Left lung (tissue), 10 donors: Measurements from ENCODE around the gene ARL6IP4. TPM values are rescaled to one million over a fixed set of nuclear protein-coding genes. Genes with fewer than 3 reads are reported as not detected.

Source experiments
- ATAC-seq: fragments of 200-7000 bp; cut with Tn5 transposase; one replicate; pipeline ENCODE4 v1.9.1; 2020; ENCODE audit warnings: moderate library complexity
- DNase-seq, 4 donors: peaks; one replicate each; pipeline ENCODE4 v3.0.0-alpha.2; 2013 to 2020
- H3K27ac ChIP-seq, 2 donors: fragments of 200-600 bp; sonication (generic) in 1 of 2; one replicate each; pipeline versions ENCODE4 v1.5.0 to v1.8.0; 2020 to 2021
- H3K27me3 ChIP-seq, 2 donors: fragments of 200-600 bp; sonication (generic) in 1 of 2; one replicate each; pipeline versions ENCODE4 v1.5.0 to v1.8.0; 2020 to 2021
- H3K36me3 ChIP-seq, 2 donors: fragments of 200-600 bp; sonication (generic) in 1 of 2; one replicate each; pipeline versions ENCODE4 v1.5.0 to v1.8.0; 2020 to 2021
- H3K4me1 ChIP-seq, 2 donors: fragments of 200-600 bp; one replicate each; pipeline ENCODE4 v1.8.0; 2021
- H3K4me3 ChIP-seq, 2 donors: fragments of 200-600 bp; sonication (generic) in 1 of 2; one replicate each; pipeline versions ENCODE4 v1.5.0 to v1.8.0; 2020 to 2021; ENCODE audit warnings: mild to moderate bottlenecking in 1 of 2
- H3K9me3 ChIP-seq, 2 donors: fragments of 200-600 bp; sonication (generic) in 1 of 2; one replicate each; pipeline versions ENCODE4 v1.5.0 to v1.8.0; 2020 to 2021
- CTCF ChIP-seq, 2 donors: fragments of 200-600 bp; sonication (generic) in 1 of 2; IDR thresholded peaks; one replicate each; pipeline versions ENCODE4 v1.5.0 to v1.8.0; 2021; ENCODE audit warnings: antibody characterized with exemption in 2 of 2
- intact Hi-C, 2 donors: fragments of 100-400 bp; cut with DNase I; formaldehyde crosslinking; loops; one replicate each; pipeline versions ENCODE4 v1.11.2 to v1.14.2; 2022
- polyA plus RNA-seq, 6 donors: library from polyadenylated mRNA; unstranded; fragments of 120-200 nt; gene quantifications; one replicate each; pipeline ENCODE4 v1.2.1, GENCODE V29; 2013; ENCODE audit not compliant: insufficient read length in 6 of 6
- total RNA-seq, 2 donors: library from RNA; stranded (reverse); fragmentation: NEBNext Ultra II Directional; extraction: Animal tissue kit (Norgen Biotek cat#: 25700); gene quantifications; one replicate each; pipeline ENCODE4 v1.2.1, GENCODE V29; 2021
- donor health status: DM: no; HTN: yes; CAD: no.
- donor health status: DM: no; HTN: no; CAD: no.

Gene ARL6IP4
- total and polyA plus RNA-seq, 8 donors, result 122 to 198 (median 158) TPM

GRCh38 chr12:123003257-123003656, 22.8 kb downstream of the ARL6IP4 start:
- intact Hi-C loops, result no loop called here
- H3K9me3 ChIP-seq, result no peaks in the 10 kb centered on the region
- H3K27ac ChIP-seq, result no peak overlapping the region
- DNase-seq, result peak in 1 of 4 donors; percentile 50
- H3K4me3 ChIP-seq, result no peak overlapping the region
- no peak for TF ChIP-seq CTCF (IDR thresholded peaks at IDR 0.05)
- no peaks in the 10 kb centered on the region for H3K4me1 ChIP-seq
- H3K27me3 ChIP-seq, result no peaks in the 10 kb centered on the region
- ATAC-seq, result no peak
- H3K36me3 ChIP-seq, result peaks cover 0 to 63% of the 10 kb centered on the region in 2 donors

- Histone ChIP-seq H3K27me3 (no peaks in the 10 kb centered on the region), H3K4me1 (no peaks in the 10 kb centered on the region), H3K27ac (no peak overlapping the region), H3K36me3 (peaks cover 0 to 69% of the 10 kb centered on the region in 2 donors), H3K4me3 (no peak overlapping the region), H3K9me3 (no peaks in the 10 kb centered on the region)
- intact Hi-C loops, result no loop called here
- no peak for TF ChIP-seq CTCF (IDR thresholded peaks at IDR 0.05)
- ATAC-seq (no peak), DNase-seq (peak in 1 of 4 donors; percentile 50)
Measured at GRCh38 chr12:123004287-123004686, 23.8 kb downstream of the ARL6IP4 start.

GRCh38 chr12:123005081-123005626, 24.7 kb downstream of the ARL6IP4 start:
- Histone ChIP-seq H3K36me3 (peaks cover 0 to 67% of the 10 kb centered on the region in 2 donors), H3K4me1 (no peaks in the 10 kb centered on the region), H3K9me3 (no peaks in the 10 kb centered on the region), H3K4me3 (no peak overlapping the region), H3K27me3 (no peaks in the 10 kb centered on the region), H3K27ac (no peak overlapping the region)
- ATAC-seq (no peak), DNase-seq (peak in 1 of 4 donors; percentile 65)
- TF ChIP-seq CTCF (IDR thresholded peaks at IDR 0.05), result no peak
- intact Hi-C loops, result no loop called here

- no peak for TF ChIP-seq CTCF (IDR thresholded peaks at IDR 0.05)
- Histone ChIP-seq H3K27ac (no peak overlapping the region), H3K36me3 (peaks cover 0 to 70% of the 10 kb centered on the region in 2 donors), H3K27me3 (no peaks in the 10 kb centered on the region), H3K9me3 (no peaks in the 10 kb centered on the region), H3K4me3 (no peak overlapping the region), H3K4me1 (no peaks in the 10 kb centered on the region)
- intact Hi-C loops, result no loop called here
- peak in 1 of 4 donors; percentile 15 for DNase-seq
- ATAC-seq, result no peak
Measured at GRCh38 chr12:123006977-123007376, 26.5 kb downstream of the ARL6IP4 start.

GRCh38 chr12:123010110-123010509, 29.6 kb downstream of the ARL6IP4 start:
- TF ChIP-seq CTCF (IDR thresholded peaks at IDR 0.05), result no peak
- intact Hi-C loops, result no loop called here
- ATAC-seq, result no peak
- H3K27me3 ChIP-seq, result no peaks in the 10 kb centered on the region
- H3K4me3 ChIP-seq, result no peak overlapping the region
- no peaks in the 10 kb centered on the region for H3K4me1 ChIP-seq
- no peaks in the 10 kb centered on the region for H3K9me3 ChIP-seq
- H3K27ac ChIP-seq, result no peak overlapping the region
- DNase-seq, result no peak
- H3K36me3 ChIP-seq, result peaks cover 0 to 66% of the 10 kb centered on the region in 2 donors
